DND-41 (cell line): ENCODE measurements around the gene CHPF.

Experiments
- ATAC-seq: fragments of 200-7000 bp; cut with Tn5 transposase; 3 replicates; pipeline ENCODE4 v1.9.1; 2021; ENCODE audit warnings: low read depth; ENCODE audit not compliant: insufficient read depth
- DNase-seq: peaks from one replicate; pipeline ENCODE4 v3.0.0-alpha.2; 2020
- H2AFZ ChIP-seq: 2 replicates; pipeline ENCODE4 v1.6.0; 2012; ENCODE audit warnings: low read depth, low read length
- H3K27ac ChIP-seq: 2 replicates; pipeline ENCODE4 v1.5.1; 2012; ENCODE audit warnings: low read length, inconsistent platforms
- H3K27me3 ChIP-seq: fragments of 200-600 bp; sonication (generic); 2 replicates; pipeline ENCODE4 v1.6.0; 2012; ENCODE audit warnings: low read length, mild to moderate bottlenecking, inconsistent platforms; ENCODE audit not compliant: insufficient read depth, poor library complexity
- H3K36me3 ChIP-seq: 2 replicates; pipeline ENCODE4 v1.5.1; 2012; ENCODE audit warnings: low read length, inconsistent platforms; ENCODE audit not compliant: insufficient read depth
- H3K4me1 ChIP-seq: 2 replicates; pipeline ENCODE4 v1.5.1; 2012; ENCODE audit warnings: mild to moderate bottlenecking, low read length; ENCODE audit not compliant: insufficient read depth
- H3K4me2 ChIP-seq: 2 replicates; pipeline ENCODE4 v1.6.0; 2012; ENCODE audit warnings: mild to moderate bottlenecking, moderate library complexity, low read length, inconsistent platforms; ENCODE audit not compliant: insufficient read depth
- H3K4me3 ChIP-seq, 2 experiments: fragments of 200-600 bp in 1 of 2; shearing (Covaris generic) in 1 of 2; 2 replicates each; pipeline ENCODE4 v1.5.1; 2012 to 2016; ENCODE audit warnings: inconsistent platforms in 2 of 2, low read length in 2 of 2, mild to moderate bottlenecking in 2 of 2, low read depth in 1 of 2, moderate library complexity in 1 of 2
- H3K79me2 ChIP-seq: 2 replicates; pipeline ENCODE4 v1.6.0; 2012; ENCODE audit warnings: low read length, inconsistent platforms; ENCODE audit not compliant: insufficient read depth
- H3K9ac ChIP-seq: 2 replicates; pipeline ENCODE4 v1.6.0; 2012; ENCODE audit warnings: low read depth, mild to moderate bottlenecking, inconsistent platforms, low read length, moderate library complexity
- H3K9me3 ChIP-seq: 2 replicates; pipeline ENCODE4 v1.5.1; 2012; ENCODE audit warnings: low read length, moderate library complexity, mild to moderate bottlenecking, inconsistent platforms; ENCODE audit not compliant: insufficient read depth, severe bottlenecking
- H4K20me1 ChIP-seq: 2 replicates; pipeline ENCODE4 v1.6.0; 2012; ENCODE audit warnings: low read length; ENCODE audit not compliant: insufficient read depth
- EZH2 ChIP-seq: IDR thresholded peaks from 3 replicates; pipeline ENCODE4 v1.6.1; 2012; ENCODE audit warnings: borderline replicate concordance, low read depth, mild to moderate bottlenecking, moderate library complexity, low read length, inconsistent platforms; ENCODE audit not compliant: severe bottlenecking
- TF ChIP-seq, protein P1 (sequence below): IDR thresholded peaks from 2 replicates; pipeline ENCODE4 v1.5.1; 2012; ENCODE audit warnings: borderline replicate concordance, low read length, moderate library complexity, mild to moderate bottlenecking; ENCODE audit not compliant: poor library complexity, severe bottlenecking; ENCODE audit errors: extremely low read depth

The CHPF gene

DNA sequence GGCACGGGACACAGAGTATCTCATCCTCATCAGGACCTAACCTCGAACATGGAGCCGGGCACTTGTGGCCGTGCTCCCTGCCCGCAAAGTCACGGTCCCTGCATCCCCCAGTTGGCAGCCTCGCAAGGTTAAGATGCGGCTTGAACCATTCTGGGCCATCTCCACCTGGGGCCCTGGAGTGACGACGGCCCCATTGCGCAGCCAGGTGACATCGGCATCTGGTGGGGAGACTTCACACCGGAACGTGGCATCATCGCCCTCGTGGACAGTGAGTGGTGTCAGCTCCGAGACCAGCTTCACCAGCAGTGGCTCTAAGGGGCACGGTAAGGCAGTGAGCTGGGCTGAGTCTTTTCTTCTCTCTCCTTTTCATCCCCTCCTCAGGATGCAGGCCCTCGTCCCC lies 12.8 kb upstream of the CHPF start:
- no peak overlapping the region for H3K27ac ChIP-seq
- no peaks in the 10 kb centered on the region for H3K36me3 ChIP-seq
- H2AFZ ChIP-seq, result no peak overlapping the region
- TF ChIP-seq, protein P1, sequence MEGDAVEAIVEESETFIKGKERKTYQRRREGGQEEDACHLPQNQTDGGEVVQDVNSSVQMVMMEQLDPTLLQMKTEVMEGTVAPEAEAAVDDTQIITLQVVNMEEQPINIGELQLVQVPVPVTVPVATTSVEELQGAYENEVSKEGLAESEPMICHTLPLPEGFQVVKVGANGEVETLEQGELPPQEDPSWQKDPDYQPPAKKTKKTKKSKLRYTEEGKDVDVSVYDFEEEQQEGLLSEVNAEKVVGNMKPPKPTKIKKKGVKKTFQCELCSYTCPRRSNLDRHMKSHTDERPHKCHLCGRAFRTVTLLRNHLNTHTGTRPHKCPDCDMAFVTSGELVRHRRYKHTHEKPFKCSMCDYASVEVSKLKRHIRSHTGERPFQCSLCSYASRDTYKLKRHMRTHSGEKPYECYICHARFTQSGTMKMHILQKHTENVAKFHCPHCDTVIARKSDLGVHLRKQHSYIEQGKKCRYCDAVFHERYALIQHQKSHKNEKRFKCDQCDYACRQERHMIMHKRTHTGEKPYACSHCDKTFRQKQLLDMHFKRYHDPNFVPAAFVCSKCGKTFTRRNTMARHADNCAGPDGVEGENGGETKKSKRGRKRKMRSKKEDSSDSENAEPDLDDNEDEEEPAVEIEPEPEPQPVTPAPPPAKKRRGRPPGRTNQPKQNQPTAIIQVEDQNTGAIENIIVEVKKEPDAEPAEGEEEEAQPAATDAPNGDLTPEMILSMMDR, result no peak
- no peak overlapping the region for H3K4me2 ChIP-seq
- no peak for DNase-seq
- no peaks in the 10 kb centered on the region for H3K9me3 ChIP-seq
- no peak overlapping the region for H3K4me3 ChIP-seq
- no peaks in the 10 kb centered on the region; the same call in 1 of the 2 replicates for H4K20me1 ChIP-seq
- no peaks in the 10 kb centered on the region for H3K4me1 ChIP-seq
- no peak for ATAC-seq
- H3K27me3 ChIP-seq, result no peaks in the 10 kb centered on the region
- H3K9ac ChIP-seq, result no peak overlapping the region
- no peaks in the 10 kb centered on the region for H3K79me2 ChIP-seq

DNA sequence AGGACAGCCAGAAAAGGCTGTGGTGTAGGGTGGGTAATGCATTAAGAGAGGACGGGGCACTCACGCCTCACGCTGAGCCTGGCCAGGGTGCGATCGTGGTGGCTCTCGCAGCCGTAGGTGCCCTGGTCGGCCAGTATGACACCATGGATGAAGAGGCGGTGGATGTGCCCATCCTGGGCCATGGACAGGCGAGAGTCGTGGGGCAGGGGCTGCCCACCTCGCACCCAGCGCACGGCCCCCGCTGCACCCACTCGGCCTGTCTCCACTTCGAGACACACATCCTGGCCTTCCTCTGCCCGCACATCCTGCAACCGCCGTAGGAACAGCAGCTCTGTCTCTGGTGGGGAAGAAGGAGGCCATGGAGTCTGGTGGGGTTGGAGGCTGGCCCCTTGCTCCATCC lies 12.3 kb upstream of the CHPF start:
- no peaks in the 10 kb centered on the region for H3K4me1 ChIP-seq
- no peaks in the 10 kb centered on the region for H3K79me2 ChIP-seq
- H3K27me3 ChIP-seq, result no peaks in the 10 kb centered on the region
- H3K9me3 ChIP-seq, result no peaks in the 10 kb centered on the region
- ATAC-seq (no peak), DNase-seq (no peak)
- H2AFZ ChIP-seq, result no peak overlapping the region
- no peak overlapping the region for H3K4me3 ChIP-seq
- H3K36me3 ChIP-seq, result no peaks in the 10 kb centered on the region
- no peak overlapping the region for H3K27ac ChIP-seq
- H4K20me1 ChIP-seq, result no peaks in the 10 kb centered on the region; the same call in 1 of the 2 replicates
- H3K4me2 ChIP-seq, result no peak overlapping the region
- TF ChIP-seq, protein P1, result no peak
- TF ChIP-seq EZH2, result no peak
- H3K9ac ChIP-seq, result no peak overlapping the region

DNA sequence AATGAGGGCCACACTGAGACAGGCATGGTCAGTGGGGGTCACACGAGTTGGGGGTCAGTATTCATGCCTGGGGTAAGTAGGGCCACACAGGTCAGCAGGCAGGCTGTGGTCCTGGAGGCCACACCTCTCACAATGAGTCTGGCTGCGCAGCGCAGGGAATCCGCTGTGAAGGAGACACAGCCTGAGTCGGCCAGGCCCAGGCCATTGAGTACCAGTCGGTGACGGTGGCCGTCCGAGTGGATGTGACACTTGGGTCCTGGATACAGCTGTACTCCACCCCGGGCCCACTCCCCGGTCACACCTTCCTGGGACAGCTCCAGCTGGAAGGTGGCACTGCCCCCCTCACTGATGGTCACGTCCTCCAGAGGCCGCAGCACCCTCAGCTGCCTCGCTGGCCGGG lies 10.7 kb upstream of the CHPF start:
- Histone ChIP-seq H3K9me3 (no peaks in the 10 kb centered on the region), H3K4me3 (no peak overlapping the region), H4K20me1 (no peaks in the 10 kb centered on the region), H3K4me1 (no peaks in the 10 kb centered on the region), H3K27ac (no peak overlapping the region), H3K36me3 (no peaks in the 10 kb centered on the region), H2AFZ (no peak overlapping the region), H3K27me3 (no peaks in the 10 kb centered on the region), H3K4me2 (no peak overlapping the region), H3K9ac (no peak overlapping the region), H3K79me2 (no peaks in the 10 kb centered on the region)
- ATAC-seq (no peak), DNase-seq (no peak)
- no peak for TF ChIP-seq EZH2
- TF ChIP-seq, protein P1, result no peak

DNA sequence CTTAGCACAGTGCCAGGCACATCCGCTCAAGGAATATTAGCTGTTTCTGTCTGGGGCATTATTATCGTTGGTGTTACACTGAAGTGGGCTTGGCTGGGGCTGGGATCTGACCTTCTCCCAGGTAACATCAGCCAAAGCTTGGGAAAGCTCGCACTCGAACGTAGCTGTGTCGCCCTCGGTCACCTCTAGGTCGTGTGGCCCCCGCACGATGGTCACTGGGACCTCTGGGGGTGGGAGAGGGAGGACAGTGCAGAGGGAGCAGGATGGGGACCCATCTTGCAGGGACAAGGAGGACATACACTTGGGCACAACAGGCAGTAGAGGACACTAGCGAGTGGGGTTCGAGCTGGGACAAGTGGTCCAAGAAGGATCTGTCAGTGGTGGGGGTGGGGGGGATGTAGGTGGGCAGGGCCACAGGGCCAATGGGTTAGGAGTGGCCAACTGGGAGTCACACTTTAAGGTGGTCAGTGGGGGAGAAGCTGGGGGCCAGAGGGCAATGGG lies 9.9 kb upstream of the CHPF start:
- no peak overlapping the region for H3K4me2 ChIP-seq
- no peak overlapping the region for H3K9ac ChIP-seq
- TF ChIP-seq, protein P1, result no peak
- no peak for TF ChIP-seq EZH2
- H3K36me3 ChIP-seq, result no peaks in the 10 kb centered on the region
- H3K27ac ChIP-seq, result no peak overlapping the region
- no peaks in the 10 kb centered on the region for H4K20me1 ChIP-seq
- no peaks in the 10 kb centered on the region for H3K27me3 ChIP-seq
- H3K79me2 ChIP-seq, result no peaks in the 10 kb centered on the region
- no peak overlapping the region for H3K4me3 ChIP-seq
- DNase-seq, result no peak
- H3K4me1 ChIP-seq, result no peaks in the 10 kb centered on the region
- no peak overlapping the region for H2AFZ ChIP-seq
- ATAC-seq, result no peak
- no peaks in the 10 kb centered on the region for H3K9me3 ChIP-seq
